PC-3 (cell line): ENCODE measurements around the gene AIPL1. TPM values are rescaled to one million over a fixed set of nuclear protein-coding genes. Genes with fewer than 3 reads are reported as not detected.

Source experiments
- ATAC-seq: fragments of 200-7000 bp; cut with Tn5 transposase; 2 replicates; pipeline ENCODE4 v1.9.1; 2020; ENCODE audit warnings: mild to moderate bottlenecking, moderate library complexity
- BruUV-seq: library from RNA; stranded (reverse); fragments of 400-500 nt; replicated peaks from 2 replicates; lab custom pipeline; 2021; lab: Mats Ljungman, UMichigan
- CTCF ChIA-PET: fragments of 300-600 bp; sonication (Branson Sonifier 250); formaldehyde crosslinking; loops from one replicate; lab custom pipeline; 2022; ENCODE audit warnings: antibody characterized with exemption; lab: Charles Lee
- POLR2A ChIA-PET: fragments of 300-600 bp; sonication (Branson Sonifier 250); formaldehyde crosslinking; loops from one replicate; lab custom pipeline; 2022; ENCODE audit warnings: antibody characterized with exemption; ENCODE audit not compliant: unreplicated experiment; lab: Charles Lee
- DNase-seq: peaks from one replicate; pipeline ENCODE4 v3.0.0-alpha.2; 2015
- H2AFZ ChIP-seq: fragments of 300-600 bp; sonication (generic); 2 replicates; pipeline ENCODE4 v1.6.0; 2016; ENCODE audit warnings: antibody characterized with exemption, low read length
- H3F3A ChIP-seq: fragments of 300-600 bp; sonication (generic); one replicate; pipeline ENCODE4 v1.6.0; 2017; ENCODE audit warnings: antibody characterized with exemption, low read length, control low read depth, mild to moderate bottlenecking; ENCODE audit not compliant: unreplicated experiment
- H3K27ac ChIP-seq: fragments of 300-600 bp; sonication (generic); 2 replicates; pipeline ENCODE4 v1.5.1; 2016; ENCODE audit warnings: mild to moderate bottlenecking, low read length
- H3K27me3 ChIP-seq: fragments of 300-600 bp; sonication (generic); 2 replicates; pipeline ENCODE4 v1.6.1; 2016; ENCODE audit warnings: low read length, mixed read lengths
- H3K36me3 ChIP-seq: fragments of 300-600 bp; sonication (generic); 2 replicates; pipeline ENCODE4 v1.6.1; 2016; ENCODE audit warnings: low read depth, mixed run types, low read length, mixed read lengths
- H3K4me1 ChIP-seq: fragments of 300-600 bp; sonication (generic); 2 replicates; pipeline ENCODE4 v1.5.1; 2016; ENCODE audit warnings: low read length; ENCODE audit not compliant: insufficient read depth
- H3K4me2 ChIP-seq: fragments of 300-600 bp; sonication (generic); 2 replicates; pipeline ENCODE4 v1.6.0; 2016; ENCODE audit warnings: low read length
- H3K4me3 ChIP-seq: fragments of 300-600 bp; sonication (generic); 2 replicates; pipeline ENCODE4 v1.5.1; 2016; ENCODE audit warnings: mild to moderate bottlenecking, low read length, mixed read lengths
- H3K79me2 ChIP-seq: fragments of 300-600 bp; sonication (generic); 2 replicates; pipeline ENCODE4 v1.6.1; 2017; ENCODE audit warnings: low read length, mixed read lengths
- H3K9ac ChIP-seq: fragments of 300-600 bp; sonication (generic); 2 replicates; pipeline ENCODE4 v1.6.0; 2016; ENCODE audit warnings: mild to moderate bottlenecking, low read length
- H3K9me2 ChIP-seq: fragments of 300-600 bp; sonication (generic); replicated peaks from 2 replicates; pipeline ENCODE4 v1.6.1; 2016; ENCODE audit warnings: mixed run types, low read length, mixed read lengths
- H3K9me3 ChIP-seq: fragments of 300-600 bp; sonication (generic); 2 replicates; pipeline ENCODE4 v1.6.1; 2016; ENCODE audit warnings: low read length, mixed read lengths
- H4K20me1 ChIP-seq: fragments of 300-600 bp; sonication (generic); 2 replicates; pipeline ENCODE4 v1.6.1; 2016; ENCODE audit warnings: low read length, mixed read lengths
- CTCF ChIP-seq: fragments of 300-600 bp; sonication (generic); conservative IDR thresholded peaks from 2 replicates; pipeline ENCODE4 v1.5.1; 2017; ENCODE audit warnings: antibody characterized with exemption, low read depth, mild to moderate bottlenecking, low read length
- EZH2 ChIP-seq: fragments of 300-600 bp; sonication (generic); IDR thresholded peaks from one replicate; pipeline ENCODE4 v1.6.1; 2017; ENCODE audit warnings: antibody characterized with exemption, mild to moderate bottlenecking, low read length; ENCODE audit not compliant: unreplicated experiment
- EZH2phosphoT487 ChIP-seq: fragments of 300-600 bp; sonication (generic); IDR thresholded peaks from 2 replicates; pipeline ENCODE4 v1.6.1; 2018; ENCODE audit warnings: mild to moderate bottlenecking, antibody characterized with exemption, low read length, borderline replicate concordance
- intact Hi-C: fragments of 100-400 bp; cut with micrococcal nuclease; formaldehyde crosslinking; loops from 2 replicates; pipeline ENCODE4 v1.9.0; 2023
- total RNA-seq: library from RNA; depleted of rRNA; stranded (reverse); fragments of >200 nt; gene quantifications from 2 replicates; pipeline ENCODE4 v1.2.3, GENCODE V29; 2014

AIPL1 gene
- total RNA-seq, 1 experiment from 2014 or later = not detected

- H3K36me3 ChIP-seq = no peaks in the 10 kb centered on the region; the same call in 1 of the 2 replicates
- TF ChIP-seq EZH2phosphoT487 (no peak), EZH2 (no peak), CTCF (no peak)
- H3F3A ChIP-seq = no peaks in the 10 kb centered on the region
- H3K9me3 ChIP-seq = no peaks in the 10 kb centered on the region
- H3K27me3 ChIP-seq = no peaks in the 10 kb centered on the region
- H4K20me1 ChIP-seq = no peaks in the 10 kb centered on the region
- ChIA-PET POLR2A (no interaction called here), CTCF (no interaction called here)
- H3K4me3 ChIP-seq = no peak overlapping the region
- intact Hi-C loops = no loop called here
- no peak overlapping the region for H3K9ac ChIP-seq
- H3K4me1 ChIP-seq = no peaks in the 10 kb centered on the region
- no peaks in the 10 kb centered on the region for H3K9me2 ChIP-seq
- H2AFZ ChIP-seq = no peak overlapping the region
- H3K27ac ChIP-seq = no peak overlapping the region
- DNase-seq (no peak), ATAC-seq (no peak)
- H3K79me2 ChIP-seq = no peaks in the 10 kb centered on the region
- no peak overlapping the region for H3K4me2 ChIP-seq
- BruUV-seq = no TSS peak
Measured at GRCh38 chr17:6465206-6466003, 30.5 kb upstream of the AIPL1 start.

GRCh38 chr17:6464446-6465041, 29.6 kb upstream of the AIPL1 start:
- Histone ChIP-seq H3K9me2 (no peaks in the 10 kb centered on the region), H3K27ac (no peak overlapping the region), H3K4me1 (no peaks in the 10 kb centered on the region), H3K4me3 (no peak overlapping the region), H3K9me3 (no peaks in the 10 kb centered on the region), H3K9ac (no peak overlapping the region), H3K79me2 (no peaks in the 10 kb centered on the region), H3K36me3 (no peaks in the 10 kb centered on the region; the same call in 1 of the 2 replicates), H3K27me3 (no peaks in the 10 kb centered on the region), H2AFZ (no peak overlapping the region), H4K20me1 (no peaks in the 10 kb centered on the region), H3F3A (no peaks in the 10 kb centered on the region), H3K4me2 (no peak overlapping the region)
- DNase-seq (no peak), ATAC-seq (no peak)
- POLR2A ChIA-PET = no interaction called here
- TF ChIP-seq EZH2 (no peak), CTCF (no peak), EZH2phosphoT487 (no peak)
- no TSS peak for BruUV-seq
- intact Hi-C loops = no loop called here
- CTCF ChIA-PET = no interaction called here
